NAMALWA (cell line): ENCODE measurements around the gene MYBPC1.
"Not testable (repeated sequence)": the region's sequence is repeated elsewhere in the genome, so short reads cannot be mapped to it uniquely, and the experiment has no call there.

ENCODE experiments used
- DNase-seq: peaks from one replicate; pipeline ENCODE4 v3.0.0-alpha.2; 2015; ENCODE audit warnings: low spot score

MYBPC1 gene, protein sequence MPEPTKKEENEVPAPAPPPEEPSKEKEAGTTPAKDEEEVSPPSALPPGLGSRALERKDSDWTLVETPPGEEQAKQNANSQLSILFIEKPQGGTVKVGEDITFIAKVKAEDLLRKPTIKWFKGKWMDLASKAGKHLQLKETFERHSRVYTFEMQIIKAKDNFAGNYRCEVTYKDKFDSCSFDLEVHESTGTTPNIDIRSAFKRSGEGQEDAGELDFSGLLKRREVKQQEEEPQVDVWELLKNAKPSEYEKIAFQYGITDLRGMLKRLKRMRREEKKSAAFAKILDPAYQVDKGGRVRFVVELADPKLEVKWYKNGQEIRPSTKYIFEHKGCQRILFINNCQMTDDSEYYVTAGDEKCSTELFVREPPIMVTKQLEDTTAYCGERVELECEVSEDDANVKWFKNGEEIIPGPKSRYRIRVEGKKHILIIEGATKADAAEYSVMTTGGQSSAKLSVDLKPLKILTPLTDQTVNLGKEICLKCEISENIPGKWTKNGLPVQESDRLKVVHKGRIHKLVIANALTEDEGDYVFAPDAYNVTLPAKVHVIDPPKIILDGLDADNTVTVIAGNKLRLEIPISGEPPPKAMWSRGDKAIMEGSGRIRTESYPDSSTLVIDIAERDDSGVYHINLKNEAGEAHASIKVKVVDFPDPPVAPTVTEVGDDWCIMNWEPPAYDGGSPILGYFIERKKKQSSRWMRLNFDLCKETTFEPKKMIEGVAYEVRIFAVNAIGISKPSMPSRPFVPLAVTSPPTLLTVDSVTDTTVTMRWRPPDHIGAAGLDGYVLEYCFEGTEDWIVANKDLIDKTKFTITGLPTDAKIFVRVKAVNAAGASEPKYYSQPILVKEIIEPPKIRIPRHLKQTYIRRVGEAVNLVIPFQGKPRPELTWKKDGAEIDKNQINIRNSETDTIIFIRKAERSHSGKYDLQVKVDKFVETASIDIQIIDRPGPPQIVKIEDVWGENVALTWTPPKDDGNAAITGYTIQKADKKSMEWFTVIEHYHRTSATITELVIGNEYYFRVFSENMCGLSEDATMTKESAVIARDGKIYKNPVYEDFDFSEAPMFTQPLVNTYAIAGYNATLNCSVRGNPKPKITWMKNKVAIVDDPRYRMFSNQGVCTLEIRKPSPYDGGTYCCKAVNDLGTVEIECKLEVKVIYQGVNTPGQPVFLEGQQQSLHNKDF

DNA sequence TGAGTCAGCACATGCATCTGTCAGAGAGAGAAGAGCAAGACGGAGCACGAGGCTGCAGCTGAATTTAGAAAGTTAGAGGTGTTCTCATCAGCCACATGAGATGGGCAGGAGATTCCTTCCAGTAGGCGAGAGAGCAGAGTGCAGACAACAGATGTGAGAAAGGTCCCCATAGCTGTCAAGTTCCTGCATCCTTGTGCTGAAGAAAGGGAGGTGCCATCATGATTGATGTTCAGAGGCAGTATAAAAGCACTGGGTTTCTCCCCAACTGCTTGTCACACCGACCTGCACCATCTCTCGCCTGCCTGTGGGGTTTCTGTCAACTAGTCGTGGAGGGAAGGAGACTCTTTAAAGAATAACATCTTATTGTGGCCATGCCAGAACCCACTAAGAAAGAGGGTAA is at the start of gene MYBPC1:
Gene MYBPC1 (plus strand): TSS at position 272 of the 400 bp plus-strand sequence. CDS start 100 bp downstream, at position 372.
- DNase-seq = peak; percentile 33

- no peak for DNase-seq
These were observed 43.2 kb upstream of the MYBPC1 start for GRCh38 chr12:101551362-101552114.

DNA sequence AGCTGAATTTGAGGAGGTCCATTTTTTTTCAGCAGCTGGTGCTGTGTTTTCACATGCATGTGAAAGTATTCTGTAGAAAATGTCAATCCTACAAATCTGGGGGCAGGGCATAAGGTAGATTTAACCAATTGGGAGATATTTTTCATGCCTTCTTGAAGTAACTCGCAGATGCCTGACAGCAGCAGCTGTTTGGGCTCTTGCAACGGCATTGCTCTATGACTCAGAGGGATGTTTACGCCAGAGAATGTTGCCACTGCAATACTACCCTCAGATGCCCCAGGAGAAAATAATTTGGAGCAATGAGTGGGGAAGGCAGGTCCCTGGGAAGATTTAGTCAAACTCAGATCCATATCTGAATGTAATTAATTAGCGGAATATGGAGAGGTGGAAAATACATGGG is 42.5 kb upstream of the MYBPC1 start:
- no peak for DNase-seq

DNA sequence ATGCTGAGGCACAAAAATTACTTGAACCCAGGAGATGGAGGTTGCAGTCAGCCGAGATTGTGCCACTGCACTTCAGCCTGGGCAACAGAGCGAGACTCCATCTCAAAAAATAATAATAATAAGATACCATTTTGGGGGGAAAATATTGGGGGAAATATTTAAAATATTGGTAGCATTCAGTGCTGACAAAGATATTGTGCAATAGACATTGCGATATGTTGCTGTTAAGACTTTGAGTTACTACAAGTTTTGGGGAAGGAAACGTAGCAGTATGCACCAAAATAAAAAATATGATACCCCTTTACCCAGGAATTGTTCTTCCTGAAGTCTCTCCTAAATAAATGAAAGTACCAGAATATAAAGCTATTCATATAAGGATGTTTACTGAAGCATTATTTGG is 37.7 kb upstream of the MYBPC1 start:
- DNase-seq = no peak

- not testable (repeated sequence) for DNase-seq
These were observed 36.0 kb upstream of the MYBPC1 start for GRCh38 chr12:101558726-101559125.

DNA sequence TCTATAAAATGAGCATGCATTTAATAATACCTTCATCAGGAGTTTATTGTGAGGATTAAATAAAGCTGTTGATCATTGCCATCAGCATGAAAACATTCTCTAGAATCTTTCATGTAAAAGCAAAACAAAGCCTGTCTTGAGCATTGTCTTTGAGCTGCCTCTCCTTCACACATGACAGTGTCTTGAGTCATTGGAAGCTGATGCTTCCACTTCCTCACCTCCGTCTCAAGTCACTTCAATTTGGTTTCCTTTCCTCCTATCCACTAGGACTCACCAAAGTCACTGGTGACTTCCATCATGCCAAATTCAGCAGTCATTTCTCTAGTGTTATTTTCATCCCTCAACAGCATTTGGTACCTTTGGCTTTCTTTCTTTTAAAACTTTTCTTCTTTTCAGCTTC is 31.6 kb upstream of the MYBPC1 start:
- no peak for DNase-seq

- DNase-seq = no peak
These were observed 29.9 kb upstream of the MYBPC1 start for GRCh38 chr12:101564912-101565311.

DNA sequence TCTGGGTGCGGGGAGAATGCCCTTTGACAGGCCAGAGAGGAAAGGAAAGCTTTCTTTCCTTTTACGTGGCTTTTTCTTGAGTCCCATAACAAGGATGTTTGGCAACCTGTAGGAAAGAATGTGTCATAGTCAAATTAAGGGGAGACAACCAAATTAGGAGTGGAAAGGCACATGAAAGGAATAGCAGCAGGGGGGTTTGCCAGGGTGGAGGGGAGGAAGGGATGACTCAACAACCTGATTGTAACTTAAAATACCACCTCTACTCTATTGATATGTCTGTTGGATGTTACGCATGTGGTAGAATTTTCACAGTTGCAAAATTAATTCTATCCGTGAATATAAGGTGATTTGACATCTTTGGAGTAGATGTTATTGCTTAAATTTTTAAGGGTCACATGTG is 28.5 kb upstream of the MYBPC1 start:
- DNase-seq = no peak

DNA sequence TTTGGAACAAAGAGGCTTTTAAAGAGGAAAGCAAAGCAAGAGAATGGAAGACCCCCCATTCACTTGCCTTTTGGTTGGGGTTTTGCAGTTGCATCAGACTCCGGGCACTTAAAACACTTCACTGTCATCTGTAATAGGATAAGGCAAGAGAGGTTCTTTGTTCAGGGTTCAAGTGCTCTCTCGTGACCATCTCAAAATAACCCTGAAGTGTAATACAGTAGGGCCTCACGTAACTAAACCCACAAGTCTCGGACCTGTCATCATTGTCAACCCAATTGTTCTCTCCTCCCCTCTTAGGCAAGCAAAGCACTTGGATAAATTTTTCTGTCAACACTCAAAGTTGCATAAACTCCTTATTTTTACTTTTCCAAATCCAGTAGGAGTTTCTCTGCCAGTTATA is 26.9 kb upstream of the MYBPC1 start:
- DNase-seq = no peak

- peak; percentile 28 for DNase-seq
These were observed 24.7 kb upstream of the MYBPC1 start for GRCh38 chr12:101570047-101570446.

GRCh38 chr12:101571105-101571504 is 23.7 kb upstream of the MYBPC1 start:
- DNase-seq = no peak

DNA sequence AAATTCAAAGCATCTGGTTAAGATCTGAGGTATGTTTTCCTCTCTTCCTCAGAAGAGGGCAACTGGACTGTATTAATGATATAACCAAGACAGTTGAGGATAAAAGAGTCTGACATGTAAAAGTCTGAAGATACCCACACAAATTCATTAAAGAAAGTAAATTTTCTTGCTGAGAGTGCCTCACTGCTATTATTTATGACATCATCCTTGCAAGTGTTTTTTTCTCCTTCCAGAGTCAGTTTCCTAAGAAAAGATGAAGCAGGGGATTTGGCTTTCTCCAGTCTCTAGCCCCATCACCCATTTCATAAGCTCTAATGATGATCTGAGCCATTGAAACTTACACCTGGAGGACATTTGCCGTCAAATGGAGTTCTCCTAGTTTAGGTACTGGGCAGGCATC is 21.0 kb upstream of the MYBPC1 start:
- DNase-seq = no peak

DNA sequence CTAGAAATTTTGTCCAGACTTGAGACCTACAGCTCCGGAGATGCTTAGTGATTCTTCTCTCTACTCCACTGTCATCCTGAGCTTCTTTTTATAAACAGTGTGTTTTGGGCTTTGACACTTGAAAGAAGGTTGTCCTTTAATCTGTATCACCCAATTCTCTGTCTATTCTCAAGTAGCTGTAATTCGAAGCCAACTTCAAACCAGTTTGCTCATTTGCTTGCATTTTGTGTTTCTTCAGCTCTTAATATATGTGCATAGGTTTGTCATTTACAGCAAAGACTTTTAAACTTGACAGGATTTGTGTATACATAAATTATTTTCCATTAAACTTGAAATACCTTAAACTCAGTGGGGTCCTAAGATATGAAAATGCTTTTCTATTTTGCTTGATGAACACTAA is 16.4 kb upstream of the MYBPC1 start:
- no peak for DNase-seq

DNA sequence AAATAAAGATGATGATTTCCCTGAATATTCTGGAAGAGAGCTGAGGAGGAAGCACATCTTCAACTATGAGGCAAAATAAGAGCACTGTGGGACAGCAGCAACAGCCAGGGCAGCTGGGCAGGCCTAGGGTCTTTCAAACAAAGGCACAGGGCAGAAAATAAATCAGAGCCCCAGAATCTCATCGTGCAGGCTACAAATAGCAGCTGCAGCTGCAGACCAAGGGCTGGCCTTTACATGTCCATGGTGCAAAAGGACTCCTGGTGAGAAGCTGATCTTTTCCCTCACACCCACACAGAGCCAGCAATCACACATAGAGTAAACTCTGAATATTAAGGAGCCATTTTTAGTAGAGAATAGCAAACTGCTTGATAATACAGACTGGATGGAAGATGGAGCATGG is 13.6 kb upstream of the MYBPC1 start:
- DNase-seq = no peak

DNA sequence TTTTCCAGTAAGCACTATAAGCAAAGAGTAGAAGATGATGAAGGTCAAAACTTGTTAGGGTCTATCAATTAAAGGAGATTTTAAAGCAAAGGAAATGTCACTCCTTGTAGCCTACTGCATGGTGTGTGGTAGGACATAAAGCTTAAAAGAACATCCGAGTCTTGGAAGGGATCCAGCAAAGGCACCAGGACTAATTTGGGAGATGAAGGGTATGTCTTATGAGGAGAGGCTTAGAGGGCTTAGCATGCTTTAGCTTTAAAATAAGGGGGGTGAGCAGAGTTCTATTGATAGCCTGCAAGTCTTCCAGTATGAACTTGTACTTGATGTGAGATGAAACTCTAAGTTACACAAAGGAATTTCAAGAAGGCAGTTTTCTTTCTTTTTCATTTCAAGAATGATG is 11.8 kb upstream of the MYBPC1 start:
- no peak for DNase-seq

DNA sequence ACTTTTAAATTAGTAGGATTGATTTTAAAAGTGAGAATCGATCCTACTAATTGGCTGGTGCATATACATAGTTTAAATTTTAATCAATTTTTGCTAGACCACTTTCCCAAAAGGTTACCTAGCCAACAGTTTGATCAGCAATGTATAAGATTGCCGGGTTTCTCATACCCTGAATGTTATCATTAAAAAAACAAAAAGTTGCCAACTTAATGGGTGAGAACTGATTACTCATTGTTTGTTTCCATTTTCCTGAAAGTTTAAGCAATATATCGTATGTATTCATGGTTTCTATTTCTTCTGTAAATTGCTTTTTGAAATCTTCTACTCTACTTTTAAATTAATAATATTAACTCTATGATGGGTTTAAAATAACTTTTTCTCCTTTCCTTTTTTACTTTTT is 4.4 kb upstream of the MYBPC1 start:
- DNase-seq = no peak

DNA sequence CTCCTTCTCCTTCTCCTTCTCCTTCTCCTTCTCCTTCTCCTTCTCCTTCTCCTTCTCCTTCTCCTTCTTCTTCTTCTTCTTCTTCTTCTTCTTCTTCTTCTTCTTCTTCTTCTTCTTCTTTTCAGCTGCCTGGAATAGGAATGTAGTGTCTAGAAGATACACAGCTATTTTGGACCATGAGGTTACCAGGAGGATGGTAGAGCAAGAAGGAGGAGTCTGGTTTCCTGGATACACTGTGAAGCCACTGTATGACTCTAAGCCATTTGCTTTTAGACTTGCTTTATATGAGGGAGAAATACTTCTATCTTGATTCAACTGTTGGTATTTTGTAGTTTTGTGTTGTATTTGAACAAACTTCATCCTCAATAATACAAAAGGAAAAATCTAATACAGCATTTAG is 3.0 kb upstream of the MYBPC1 start:
- DNase-seq = no peak

GRCh38 chr12:101592448-101592847 is 2.3 kb upstream of the MYBPC1 start:
- no peak for DNase-seq

- DNase-seq = no peak
These were observed 1.9 kb upstream of the MYBPC1 start for GRCh38 chr12:101592921-101593320.

DNA sequence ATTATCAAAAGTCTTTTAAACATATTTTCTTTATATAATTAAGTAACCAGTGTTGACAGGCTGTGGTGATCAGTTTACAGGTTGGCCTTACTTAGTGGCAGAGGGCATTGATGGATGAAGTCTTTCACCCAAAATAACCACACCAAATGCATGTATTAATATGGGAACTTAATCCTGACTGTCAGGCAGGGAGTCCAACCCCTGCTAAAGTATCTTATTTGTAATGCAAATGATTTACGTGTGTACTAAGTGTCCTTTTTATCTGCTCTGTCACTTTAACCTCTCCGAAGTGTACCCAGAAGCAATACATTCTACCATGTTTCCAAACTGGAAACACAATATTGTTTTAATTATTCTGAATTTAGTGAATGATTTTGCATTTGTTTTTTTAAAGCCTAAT is 1.4 kb downstream of the MYBPC1 start:
- no peak for DNase-seq

GRCh38 chr12:101597164-101597563 is 2.4 kb downstream of the MYBPC1 start:
- DNase-seq = no peak

GRCh38 chr12:101598483-101598882 is 3.7 kb downstream of the MYBPC1 start:
- DNase-seq = no peak
